ENCODE results near the gene TXNDC2.

TXNDC2 gene

DNA sequence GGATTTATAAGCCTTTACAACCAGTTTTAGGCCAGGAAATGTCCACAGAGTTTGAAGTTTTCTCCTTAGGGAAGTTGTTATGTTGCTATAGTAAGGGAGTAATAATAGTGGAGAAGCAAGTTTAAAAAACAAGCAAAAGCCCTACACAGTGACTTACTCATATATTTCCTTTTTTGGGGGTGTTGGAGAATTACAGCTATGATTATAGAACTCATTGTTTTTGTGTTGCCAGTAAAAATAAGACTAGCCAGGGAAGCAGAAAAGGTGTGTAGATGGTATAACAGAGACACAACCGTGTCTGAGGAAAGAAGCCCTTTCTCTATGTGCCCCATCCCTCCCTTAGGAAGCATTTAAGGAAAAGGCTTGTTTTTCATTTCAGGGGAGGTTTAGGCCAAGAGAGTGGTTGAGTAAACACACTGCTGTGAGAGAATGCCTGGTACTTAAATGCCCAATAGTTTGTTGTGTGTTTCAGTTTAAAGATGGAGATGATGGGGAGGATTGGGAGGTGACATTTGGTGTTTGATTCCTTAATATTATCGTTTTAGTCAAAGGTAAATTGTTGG, 30.4 kb downstream of the TXNDC2 start:
- Histone ChIP-seq H3K27me3 (ENCODE audit: control insufficient read depth, insufficient read depth, low read length) (no peaks in the 10 kb centered on the region), H3K4me1 (ENCODE audit: control insufficient read depth, insufficient read depth, low read length) (peaks cover 48% of the 10 kb centered on the region), H3K9me3 (replicated peaks; ENCODE audit: low read length) (no peaks in the 10 kb centered on the region), H3K36me3 (ENCODE audit: insufficient read depth, low read length) (no peaks in the 10 kb centered on the region), H3K4me2 (ENCODE audit: low read length) (peak overlapping the region; percentile 81), H3K9ac (ENCODE audit: low read depth, low read length) (peak overlapping the region; percentile 97), H3K4me3 (ENCODE audit: low read length) (peak overlapping the region; percentile 92)

DNA sequence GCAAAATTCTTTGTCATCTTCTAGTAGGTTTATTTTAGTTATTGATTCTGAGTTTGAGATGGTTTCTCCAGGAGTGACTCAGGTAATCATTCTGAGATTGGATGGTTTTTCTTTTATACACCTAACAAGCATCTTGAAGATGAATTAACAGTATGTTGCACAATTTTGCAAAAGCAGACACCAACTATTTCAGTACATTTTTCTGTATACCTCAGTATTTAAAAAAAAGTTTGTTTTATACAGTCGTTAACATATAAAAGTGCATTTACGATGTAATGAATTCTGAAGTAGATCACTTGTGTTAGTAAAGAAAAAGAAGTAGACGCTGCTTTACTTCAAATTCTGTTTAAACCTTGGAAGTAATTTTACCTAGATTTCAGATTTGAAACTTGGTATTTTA, 31.0 kb downstream of the TXNDC2 start:
- Histone ChIP-seq H3K9me3 (replicated peaks; ENCODE audit: low read length) (no peaks in the 10 kb centered on the region), H3K4me1 (ENCODE audit: control insufficient read depth, insufficient read depth, low read length) (peaks cover 48% of the 10 kb centered on the region), H3K36me3 (ENCODE audit: insufficient read depth, low read length) (no peaks in the 10 kb centered on the region), H3K4me2 (ENCODE audit: low read length) (peak overlapping the region; percentile 81), H3K27me3 (ENCODE audit: control insufficient read depth, insufficient read depth, low read length) (no peaks in the 10 kb centered on the region), H3K4me3 (ENCODE audit: low read length) (peak overlapping the region; percentile 92), H3K9ac (ENCODE audit: low read depth, low read length) (peak overlapping the region; percentile 97)

GRCh38 chr18:9918016-9918680, 32.4 kb downstream of the TXNDC2 start:
- peak overlapping the region; percentile 5 for H3K9ac ChIP-seq (ENCODE audit: low read depth, low read length)
- H3K4me3 ChIP-seq (ENCODE audit: low read length) = no peak overlapping the region
- peaks cover 46% of the 10 kb centered on the region for H3K4me1 ChIP-seq (ENCODE audit: control insufficient read depth, insufficient read depth, low read length)

DNA sequence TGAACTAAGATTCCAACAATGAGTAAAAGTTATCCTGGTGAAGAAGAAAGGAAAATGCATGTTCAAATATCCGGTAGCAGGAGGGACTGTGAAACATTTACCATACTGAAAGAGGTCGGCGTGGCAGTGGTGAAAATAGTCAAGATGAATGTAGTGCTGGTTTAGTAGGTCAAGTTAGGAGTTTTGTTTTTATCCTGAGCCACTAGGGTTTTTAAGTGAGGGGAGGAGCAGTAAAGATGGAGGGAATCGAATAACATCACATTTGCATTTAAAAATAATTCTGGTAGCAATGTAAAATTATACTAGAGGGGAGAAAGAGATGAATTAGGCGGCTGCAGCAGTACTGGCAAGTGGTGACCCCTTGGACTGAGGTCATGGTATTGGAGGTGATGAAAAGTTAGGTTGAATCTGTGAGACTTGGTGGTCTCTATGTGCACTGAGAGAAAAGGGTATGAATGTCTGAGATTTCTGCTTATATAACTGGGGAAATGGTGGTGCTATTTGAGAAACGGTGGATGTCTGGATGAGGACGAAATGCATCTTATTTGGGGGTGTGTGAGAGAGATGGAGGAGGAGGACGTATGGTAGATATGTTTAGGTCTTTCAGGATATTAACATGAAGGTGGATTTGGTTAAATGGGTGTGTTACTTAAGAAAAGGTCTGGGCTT, 33.9 kb downstream of the TXNDC2 start:
- Histone ChIP-seq H3K9ac (ENCODE audit: low read depth, low read length) (no peak overlapping the region), H3K9me3 (replicated peaks; ENCODE audit: low read length) (no peaks in the 10 kb centered on the region), H3K4me2 (ENCODE audit: low read length) (no peak overlapping the region), H3K4me3 (ENCODE audit: low read length) (no peak overlapping the region), H3K27me3 (ENCODE audit: control insufficient read depth, insufficient read depth, low read length) (no peaks in the 10 kb centered on the region), H3K36me3 (ENCODE audit: insufficient read depth, low read length) (no peaks in the 10 kb centered on the region), H3K4me1 (ENCODE audit: control insufficient read depth, insufficient read depth, low read length) (peaks cover 52% of the 10 kb centered on the region)

More at GRCh38 chr18:9918016-9918680, 32.4 kb downstream of the TXNDC2 start:
- Histone ChIP-seq H3K36me3 (ENCODE audit: insufficient read depth, low read length) (no peaks in the 10 kb centered on the region), H3K27me3 (ENCODE audit: control insufficient read depth, insufficient read depth, low read length) (no peaks in the 10 kb centered on the region), H3K9me3 (replicated peaks; ENCODE audit: low read length) (no peaks in the 10 kb centered on the region), H3K4me2 (ENCODE audit: low read length) (peak overlapping the region; percentile 60)

DNA sequence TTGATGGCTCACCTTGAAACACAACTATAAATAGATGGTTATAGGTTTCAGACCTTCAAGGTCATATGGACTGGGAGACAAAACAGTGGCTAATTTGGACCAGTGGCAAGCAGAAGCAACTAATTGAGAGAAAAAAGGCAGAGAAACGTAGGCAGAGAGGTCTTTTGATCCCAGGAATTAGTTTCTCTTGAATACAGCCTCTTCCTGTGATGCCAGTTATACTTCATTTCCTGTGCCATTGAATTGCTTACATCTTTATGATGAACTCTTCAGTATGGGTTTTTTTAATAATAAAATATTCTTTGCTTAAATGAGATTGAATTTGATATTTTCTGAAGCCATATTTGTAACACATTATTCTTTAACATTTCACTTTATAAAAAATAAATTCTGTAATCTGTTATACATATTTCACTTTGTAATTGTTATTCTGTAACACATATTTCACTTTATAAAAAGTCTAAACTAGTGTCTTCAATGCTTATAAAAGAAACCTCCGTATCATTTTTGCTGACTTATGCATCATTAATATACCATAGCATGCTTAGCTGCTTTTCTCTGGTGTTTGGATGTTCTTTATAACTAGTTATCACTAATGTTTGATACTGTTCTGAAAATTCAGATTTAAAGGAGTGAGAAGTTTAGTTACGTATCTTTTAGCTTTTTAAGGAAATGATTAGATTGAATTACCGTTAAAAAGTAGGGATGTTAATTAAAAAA, 37.0 kb downstream of the TXNDC2 start:
- peaks cover 60% of the 10 kb centered on the region for H3K4me1 ChIP-seq (ENCODE audit: control insufficient read depth, insufficient read depth, low read length)
- no peaks in the 10 kb centered on the region for H3K9me3 ChIP-seq (replicated peaks; ENCODE audit: low read length)
- H3K9ac ChIP-seq (ENCODE audit: low read depth, low read length) = no peak overlapping the region

DNA sequence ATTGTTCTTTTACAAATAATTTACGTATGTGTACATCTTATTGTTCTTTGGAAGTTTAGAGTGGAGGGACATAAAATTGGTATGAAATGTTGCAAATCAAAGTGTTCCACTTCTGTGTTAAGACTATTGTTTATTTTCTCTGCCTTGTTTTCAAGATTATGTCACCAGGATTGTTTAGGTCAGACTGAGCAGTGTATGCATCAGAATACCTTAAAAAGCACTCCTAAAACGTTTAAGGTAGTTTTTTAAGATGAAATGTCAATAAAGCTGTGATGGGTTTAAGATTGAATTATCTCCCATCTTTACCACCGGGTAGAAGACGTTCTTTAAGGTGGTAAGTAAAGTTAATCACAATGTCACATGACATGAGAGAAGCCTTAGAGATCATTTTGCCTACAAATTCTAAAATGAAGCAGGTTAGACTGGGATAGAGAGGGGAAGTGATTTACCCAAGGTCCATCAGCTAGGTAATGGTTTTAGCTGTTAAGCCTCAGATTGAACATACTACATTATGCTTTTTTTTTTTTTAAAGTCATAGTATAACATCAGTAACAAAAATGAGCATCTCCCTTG, 38.7 kb downstream of the TXNDC2 start:
- Histone ChIP-seq H3K27me3 (ENCODE audit: control insufficient read depth, insufficient read depth, low read length) (no peaks in the 10 kb centered on the region), H3K4me3 (ENCODE audit: low read length) (no peak overlapping the region), H3K9me3 (replicated peaks; ENCODE audit: low read length) (no peaks in the 10 kb centered on the region), H3K4me2 (ENCODE audit: low read length) (no peak overlapping the region), H3K36me3 (ENCODE audit: insufficient read depth, low read length) (no peaks in the 10 kb centered on the region), H3K4me1 (ENCODE audit: control insufficient read depth, insufficient read depth, low read length) (peaks cover 43% of the 10 kb centered on the region), H3K9ac (ENCODE audit: low read depth, low read length) (no peak overlapping the region)

More for the DNA sequence above, 37.0 kb downstream of the TXNDC2 start:
- H3K36me3 ChIP-seq (ENCODE audit: insufficient read depth, low read length) = no peaks in the 10 kb centered on the region
- H3K4me2 ChIP-seq (ENCODE audit: low read length) = no peak overlapping the region
- H3K27me3 ChIP-seq (ENCODE audit: control insufficient read depth, insufficient read depth, low read length) = no peaks in the 10 kb centered on the region
- no peak overlapping the region for H3K4me3 ChIP-seq (ENCODE audit: low read length)

- H3K4me2 ChIP-seq (ENCODE audit: low read length) = no peak overlapping the region
- H3K36me3 ChIP-seq (ENCODE audit: insufficient read depth, low read length) = no peaks in the 10 kb centered on the region
- H3K9me3 ChIP-seq (replicated peaks; ENCODE audit: low read length) = no peaks in the 10 kb centered on the region
- no peaks in the 10 kb centered on the region for H3K27me3 ChIP-seq (ENCODE audit: control insufficient read depth, insufficient read depth, low read length)
- H3K4me1 ChIP-seq (ENCODE audit: control insufficient read depth, insufficient read depth, low read length) = peaks cover 42% of the 10 kb centered on the region
- H3K4me3 ChIP-seq (ENCODE audit: low read length) = no peak overlapping the region
- H3K9ac ChIP-seq (ENCODE audit: low read depth, low read length) = peak overlapping the region; percentile 10
These were observed 39.6 kb downstream of the TXNDC2 start for GRCh38 chr18:9925369-9925768.

GRCh38 chr18:9925795-9926194, 40.0 kb downstream of the TXNDC2 start:
- H3K4me2 ChIP-seq (ENCODE audit: low read length) = no peak overlapping the region
- H3K4me3 ChIP-seq (ENCODE audit: low read length) = no peak overlapping the region
- H3K27me3 ChIP-seq (ENCODE audit: control insufficient read depth, insufficient read depth, low read length) = no peaks in the 10 kb centered on the region
- H3K9ac ChIP-seq (ENCODE audit: low read depth, low read length) = peak overlapping the region; percentile 10
- H3K36me3 ChIP-seq (ENCODE audit: insufficient read depth, low read length) = no peaks in the 10 kb centered on the region
- no peaks in the 10 kb centered on the region for H3K9me3 ChIP-seq (replicated peaks; ENCODE audit: low read length)
- H3K4me1 ChIP-seq (ENCODE audit: control insufficient read depth, insufficient read depth, low read length) = peaks cover 38% of the 10 kb centered on the region

GRCh38 chr18:9926223-9926894, 40.6 kb downstream of the TXNDC2 start:
- H3K27me3 ChIP-seq (ENCODE audit: control insufficient read depth, insufficient read depth, low read length) = no peaks in the 10 kb centered on the region
- H3K4me1 ChIP-seq (ENCODE audit: control insufficient read depth, insufficient read depth, low read length) = peaks cover 37% of the 10 kb centered on the region
- no peak overlapping the region for H3K4me3 ChIP-seq (ENCODE audit: low read length)
- H3K9me3 ChIP-seq (replicated peaks; ENCODE audit: low read length) = no peaks in the 10 kb centered on the region
- no peak overlapping the region for H3K9ac ChIP-seq (ENCODE audit: low read depth, low read length)
- no peaks in the 10 kb centered on the region for H3K36me3 ChIP-seq (ENCODE audit: insufficient read depth, low read length)
- no peak overlapping the region for H3K4me2 ChIP-seq (ENCODE audit: low read length)

DNA sequence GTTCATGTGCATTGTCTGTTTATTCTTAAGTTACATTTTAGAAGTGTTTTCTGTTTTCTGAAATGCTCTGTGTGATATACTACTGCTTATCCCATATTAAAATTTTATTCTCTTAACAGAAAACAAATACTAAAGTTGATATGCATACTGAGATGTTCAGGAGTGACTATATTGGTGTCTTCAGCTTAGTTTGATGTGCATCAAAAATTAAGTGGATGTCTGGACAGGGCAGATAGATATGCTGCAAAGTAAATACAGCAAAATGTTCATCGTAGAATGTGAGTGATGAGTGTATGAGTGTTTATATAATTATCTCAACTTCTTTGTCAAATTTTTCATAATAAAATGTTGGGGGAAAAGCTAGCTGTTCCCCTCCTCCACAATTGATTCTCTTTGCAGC, 41.2 kb downstream of the TXNDC2 start:
- no peak overlapping the region for H3K9ac ChIP-seq (ENCODE audit: low read depth, low read length)

More for the DNA sequence above, 41.2 kb downstream of the TXNDC2 start:
- Histone ChIP-seq H3K4me2 (ENCODE audit: low read length) (no peak overlapping the region), H3K4me1 (ENCODE audit: control insufficient read depth, insufficient read depth, low read length) (peaks cover 37% of the 10 kb centered on the region), H3K27me3 (ENCODE audit: control insufficient read depth, insufficient read depth, low read length) (no peaks in the 10 kb centered on the region), H3K4me3 (ENCODE audit: low read length) (no peak overlapping the region), H3K9me3 (replicated peaks; ENCODE audit: low read length) (no peaks in the 10 kb centered on the region), H3K36me3 (ENCODE audit: insufficient read depth, low read length) (no peaks in the 10 kb centered on the region)
